Measurements from ENCODE around the gene PROCA1. TPM values are rescaled to one million over a fixed set of nuclear protein-coding genes. Genes with fewer than 3 reads are reported as not detected.

PROCA1 gene
- total and polyA plus RNA-seq, 2 of the 8 experiments (the other 6 are each of a cell fraction or from before 2014, with no cell fraction given), result 21.2 to 26.3 TPM

GRCh38 chr17:28740406-28741357 lies 29.0 kb upstream of the PROCA1 start:
- 92% methylated on average over 10 of the region's 10 CpGs; no CpG with 5 or more reads in 1 of the 2 experiments for WGBS, 2 experiments (ENCODE audit: extremely low coverage in 1 of 2, insufficient coverage in 1 of 2, insufficient read length in 1 of 2, insufficient replicate concordance in 2 of 2, low coverage in 1 of 2, low lambda C conversion rate in 2 of 2, missing lambda C conversion rate in 1 of 2)
- no peak for TF ChIP-seq ATF2 (IDR thresholded peaks at IDR 0.05; ENCODE audit: low read length)
- no peak for TF ChIP-seq BRCA1 (IDR thresholded peaks at IDR 0.05; ENCODE audit: low read depth, low read length)
- no peak for TF ChIP-seq JUND (IDR thresholded peaks at IDR 0.05; ENCODE audit: low read length)
- no peak for TF ChIP-seq SP1 (IDR thresholded peaks at IDR 0.05; ENCODE audit: low read depth, low read length)
- TF ChIP-seq RNF2 (IDR thresholded peaks at IDR 0.05; ENCODE audit: borderline replicate concordance, low read depth, low read length, missing control alignments, poor library complexity, severe bottlenecking), result no peak
- TF ChIP-seq USF2 (IDR thresholded peaks at IDR 0.05; ENCODE audit: low read length), result no peak
- TF ChIP-seq RXRA (IDR thresholded peaks at IDR 0.05; ENCODE audit: insufficient read depth, low read depth, low read length), result no peak

More at GRCh38 chr17:28740406-28741357, 29.0 kb upstream of the PROCA1 start:
- Histone ChIP-seq H2AK5ac (ENCODE audit: low read depth, low read length) (no peak overlapping the region), H4K5ac (ENCODE audit: insufficient read length, low read depth, low read length) (no peak overlapping the region), H3K4me3 (ENCODE audit: extremely low read depth in 1 of 4, insufficient read depth in 2 of 4, low read depth in 3 of 4, low read length in 4 of 4) (no peak overlapping the region), H4K91ac (replicated peaks; ENCODE audit: insufficient read length, low read length) (no peak overlapping the region), H2BK20ac (ENCODE audit: low read length) (no peak overlapping the region), H3K36me3 (ENCODE audit: control insufficient read depth in 2 of 4, insufficient read depth in 4 of 4, low read length in 3 of 4) (peaks cover 6 to 12% (median 7%) of the 10 kb centered on the region in 4 experiments; a peak in 5 of 8 replicates), H2AFZ (ENCODE audit: low read length) (no peak overlapping the region), H3K14ac (ENCODE audit: insufficient read length) (no peak overlapping the region), H3K9me3 (ENCODE audit: insufficient read depth in 2 of 2, low read depth in 1 of 2, low read length in 1 of 2) (no peaks in the 10 kb centered on the region), H3K18ac (ENCODE audit: extremely low read depth, low read length) (no peak overlapping the region), H3K27me3 (replicated peaks in 1 of 4; ENCODE audit: control insufficient read depth in 3 of 4, extremely low read depth in 1 of 4, insufficient read depth in 3 of 4, low read length in 3 of 4) (no peaks in the 10 kb centered on the region), H3K23ac (ENCODE audit: insufficient read length) (no peak overlapping the region), H3K4ac (replicated peaks; ENCODE audit: insufficient read length, low read depth, low read length) (no peak overlapping the region), H3K27ac (ENCODE audit: low read depth, low read length) (no peak overlapping the region), H3K23me2 (ENCODE audit: low read depth, low read length) (peaks cover 15% of the 10 kb centered on the region; the same call in 1 of the 2 replicates), H3K4me1 (replicated peaks in 1 of 4; ENCODE audit: control insufficient read depth in 3 of 4, insufficient read depth in 4 of 4, low read length in 3 of 4) (peaks cover 0 to 5% (median 3%) of the 10 kb centered on the region in 4 experiments; a peak in 5 of 7 replicates), H2BK120ac (replicated peaks; ENCODE audit: low read depth, low read length) (no peak overlapping the region), H3K9ac (replicated peaks in 1 of 4; ENCODE audit: extremely low read depth in 1 of 4, low read depth in 3 of 4, low read length in 3 of 4) (no peak overlapping the region), H4K20me1 (replicated peaks in 1 of 2; ENCODE audit: control insufficient read depth in 1 of 2, insufficient read depth in 2 of 2, low read length in 2 of 2) (peaks cover 0 to 4% of the 10 kb centered on the region in 2 experiments), H3K79me1 (ENCODE audit: low read depth, low read length) (0 out of 2 replicates have a peak, but pooled peaks cover 2% of the 10 kb centered on the region), H4K8ac (ENCODE audit: extremely low read depth, insufficient read depth, low read length) (peak overlapping the region; percentile 53; the same call in 1 of the 2 replicates), H2BK5ac (ENCODE audit: low read depth, low read length) (peak overlapping the region; percentile 52; the same call in 1 of the 2 replicates), H3K56ac (replicated peaks; ENCODE audit: insufficient read length, low read depth, low read length) (no peak overlapping the region), H2BK12ac (ENCODE audit: low read depth, low read length) (peak overlapping the region; percentile 75; the same call in 1 of the 2 replicates), H2BK15ac (ENCODE audit: low read length) (peak overlapping the region; percentile 88; the same call in 1 of the 2 replicates), H3K4me2 (ENCODE audit: insufficient read depth in 1 of 2, low read depth in 2 of 2, low read length in 2 of 2) (no peak overlapping the region), H3K79me2 (ENCODE audit: control insufficient read depth in 1 of 2, insufficient read depth in 2 of 2, low read length in 2 of 2) (peaks cover 10 to 14% of the 10 kb centered on the region in 2 experiments)
- DNase-seq (ENCODE audit: low read depth in 1 of 2, low spot score in 2 of 2), result no peak
- FAIRE-seq, result no peak
- POLR2A ChIA-PET (ENCODE audit: partially characterized antibody), result interaction anchor here (0.7 to 15.3 kb wide), 6 partner anchors 14 to 196 kb away, joined by 3 to 813 read pairs (median 3); partner anchors contain the start of genes FLOT2, NEK8, RPL23A and TLCD1
- CTCF ChIA-PET (ENCODE audit: partially characterized antibody), result interaction anchor here (0.8 to 5.6 kb wide), 5 partner anchors 10 to 108 kb away, joined by 3 to 70 read pairs (median 9); partner anchors contain the start of genes NEK8 and TLCD1
